Forelimb muscle (tissue), 1 donor: ENCODE measurements around the gene WNT6. TPM values are rescaled to one million over a fixed set of nuclear protein-coding genes. Genes with fewer than 3 reads are reported as not detected.
"Not testable (repeated sequence)": the region's sequence is repeated elsewhere in the genome, so short reads cannot be mapped to it uniquely, and the experiment has no call there.

ENCODE experiments used
- DNase-seq: peaks from one replicate; pipeline ENCODE4 v3.0.0-alpha.2; 2013; ENCODE audit warnings: low read depth
- polyA plus RNA-seq: library from polyadenylated mRNA; unstranded; fragments of 120-200 nt; gene quantifications from one replicate; pipeline ENCODE4 v1.2.1, GENCODE V29; 2013; ENCODE audit not compliant: insufficient read length

The WNT6 gene
- polyA plus RNA-seq, 1 donor = 0.19 TPM

DNA sequence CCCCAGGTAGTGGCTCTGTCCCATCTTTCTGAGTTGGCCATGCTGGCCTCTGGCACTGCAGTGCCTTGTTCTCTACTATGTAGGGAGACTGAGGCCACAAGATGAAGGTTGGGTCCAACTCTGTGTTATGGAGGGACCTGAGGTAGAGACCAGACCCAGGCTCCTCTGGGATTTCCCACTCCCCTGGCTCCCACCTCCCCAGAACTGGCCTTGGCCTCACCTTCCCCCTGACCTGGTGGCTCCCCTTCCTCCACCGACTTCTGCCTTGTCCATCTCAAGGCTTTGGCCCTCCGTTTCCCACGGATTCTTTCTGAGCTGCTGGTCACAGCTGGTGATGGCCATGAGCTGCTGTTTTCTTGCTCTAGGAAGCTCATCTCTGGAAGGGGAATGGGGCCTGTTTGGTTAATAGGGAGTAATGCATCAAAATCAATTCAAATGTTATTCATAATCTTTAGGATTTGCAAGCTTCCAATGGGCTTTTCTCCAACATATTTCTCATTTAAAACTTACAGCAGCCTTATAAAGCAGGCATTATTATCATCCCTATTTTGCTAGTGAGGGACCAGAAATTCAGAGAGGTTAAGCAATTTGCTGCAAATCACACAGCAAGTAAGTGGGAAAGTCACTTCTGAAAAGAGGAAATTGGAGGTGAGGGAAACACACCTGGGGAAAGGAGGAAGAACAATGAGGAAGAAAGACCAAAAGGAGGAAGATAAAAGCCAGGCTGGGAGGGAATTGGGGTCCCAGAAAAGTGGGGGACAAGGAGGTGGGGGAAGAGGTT is 28.9 kb upstream of the WNT6 start:
- DNase-seq = no peak

DNA sequence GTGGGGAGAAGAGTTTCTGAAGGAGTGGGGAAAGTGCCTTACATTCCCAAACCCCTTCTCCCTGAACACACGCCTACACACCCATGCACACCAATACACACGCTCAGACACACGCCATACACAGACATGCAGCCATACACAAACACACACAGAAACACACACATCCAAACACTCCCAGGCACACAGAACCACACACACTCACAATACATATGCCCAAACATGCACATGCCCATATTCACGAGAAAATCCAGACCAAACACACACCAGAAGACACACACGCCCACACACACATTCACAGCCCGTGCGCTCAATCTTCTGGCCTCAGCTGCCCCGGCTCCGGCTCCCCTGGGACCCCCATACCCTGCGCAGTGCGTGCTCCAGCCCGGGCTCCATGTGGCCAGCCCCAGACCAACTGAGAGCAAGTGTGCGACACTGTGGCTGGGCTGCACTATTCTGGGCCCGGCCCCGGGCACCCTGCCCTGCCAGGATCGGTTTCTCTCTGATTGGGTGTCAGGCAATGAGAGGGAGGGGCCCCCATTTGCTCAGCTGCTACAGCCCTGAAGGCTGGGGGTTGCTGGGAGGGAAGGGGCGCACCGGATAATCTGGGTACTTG is 28.1 kb upstream of the WNT6 start, which contains the start of gene PRKAG3:
PRKAG3 (minus strand) TSS at position 426 of the 613 bp plus-strand sequence.
- no peak for DNase-seq

DNA sequence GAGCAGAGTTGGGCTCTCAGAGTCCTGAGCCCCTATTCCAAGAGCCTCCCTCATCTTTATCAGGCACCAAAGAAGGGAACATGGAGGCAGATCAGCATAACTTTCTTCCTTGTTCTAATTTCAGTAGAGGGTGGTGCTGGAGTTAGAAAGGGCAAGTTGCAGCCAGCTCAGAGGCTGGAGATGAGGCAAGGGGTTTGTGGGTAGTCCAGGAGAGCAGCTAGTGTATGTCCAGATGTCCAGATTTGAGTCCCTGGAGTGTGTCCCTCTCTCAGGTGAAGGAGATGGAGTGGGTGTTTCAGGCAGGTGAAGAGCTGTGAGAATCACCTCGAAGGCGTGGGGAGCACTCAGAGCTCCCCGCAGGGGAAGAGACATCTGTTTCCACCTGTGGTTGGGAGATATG is 27.5 kb upstream of the WNT6 start:
- DNase-seq = no peak

DNA sequence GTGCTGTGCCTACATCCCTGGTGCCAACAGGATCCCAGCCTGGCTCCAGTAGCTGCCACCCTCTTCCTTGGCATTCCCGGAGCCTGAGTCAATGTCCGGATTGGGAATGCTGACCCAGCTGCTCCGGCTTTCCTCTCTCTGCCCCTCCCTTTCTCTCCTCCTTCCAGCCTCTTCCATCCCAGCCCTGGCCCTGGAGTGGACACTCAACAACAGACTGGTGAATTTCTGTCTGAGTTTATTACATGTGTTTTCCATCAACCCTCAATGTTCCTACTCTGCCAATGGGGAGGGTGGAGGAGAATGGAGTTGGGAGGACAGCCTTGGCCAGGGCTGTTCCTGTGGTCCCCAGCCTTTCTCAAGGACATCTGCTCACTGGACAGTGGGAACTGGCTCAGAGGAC is 27.1 kb upstream of the WNT6 start:
- no peak for DNase-seq

DNA sequence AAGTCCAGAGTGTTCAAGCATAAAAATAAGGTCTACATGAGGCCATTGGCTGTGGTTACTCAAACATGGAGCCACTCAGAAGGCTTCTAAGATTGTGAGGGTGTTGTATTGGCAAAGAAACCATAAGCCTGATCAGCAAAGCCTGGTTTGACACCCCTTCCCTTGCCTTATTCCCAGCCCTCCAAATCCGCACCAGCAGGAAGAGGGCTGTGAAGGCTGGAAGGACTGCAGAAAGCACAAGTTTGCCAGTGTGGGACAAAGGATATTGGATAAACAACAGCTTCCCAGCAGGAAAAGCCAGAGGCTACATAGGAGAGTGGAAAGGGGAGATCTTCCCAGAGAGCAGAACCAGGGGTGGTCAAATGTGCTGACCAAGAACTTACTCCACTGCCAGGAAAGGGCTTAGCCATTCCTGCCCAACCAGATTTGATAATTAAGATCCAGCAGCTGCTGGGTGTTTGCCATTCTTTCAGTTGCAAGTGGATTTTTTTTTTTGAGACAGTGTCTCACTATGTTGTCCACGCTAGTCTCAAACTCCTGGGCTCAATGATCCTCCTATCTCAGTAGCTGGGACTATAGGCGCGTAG is 26.5 kb upstream of the WNT6 start:
- DNase-seq = no peak

DNA sequence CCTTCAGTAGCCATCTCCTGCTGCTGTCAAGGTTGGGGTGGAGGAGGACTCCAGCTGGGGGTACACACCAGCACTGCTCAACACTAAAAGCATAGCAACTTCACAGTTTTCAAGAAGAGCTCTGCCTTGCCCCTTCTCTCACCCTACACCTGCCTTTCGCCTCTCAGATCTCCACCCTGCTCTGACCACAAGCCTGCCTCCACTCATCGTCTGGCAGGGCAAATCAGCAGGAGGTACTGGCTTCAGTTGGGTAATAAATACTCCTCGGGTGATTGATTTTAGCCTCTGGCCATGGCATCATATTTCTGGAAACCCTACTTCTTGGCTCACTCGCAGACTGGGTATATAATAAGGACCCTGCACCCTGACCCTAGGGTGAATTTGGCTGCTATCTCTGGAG is 24.9 kb upstream of the WNT6 start:
- no peak for DNase-seq

DNA sequence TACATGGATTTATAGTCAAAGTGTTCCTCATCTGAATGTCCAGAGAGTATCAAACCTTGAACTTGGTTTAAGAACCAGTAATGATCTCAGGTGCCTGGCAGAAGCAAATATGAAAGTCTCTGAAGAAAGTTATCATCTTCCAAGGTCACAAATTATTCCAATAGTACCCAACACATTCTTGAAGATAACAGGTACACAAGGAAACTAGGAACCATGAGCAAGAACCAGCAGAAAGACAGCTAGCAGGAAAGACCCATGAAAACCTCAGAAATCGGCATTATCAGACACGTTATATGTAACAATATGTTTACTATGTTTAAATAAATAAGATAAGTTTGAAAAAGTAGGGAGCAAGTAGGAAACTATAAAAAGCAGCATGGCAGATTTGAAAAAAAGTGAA is 22.1 kb upstream of the WNT6 start:
- no peak for DNase-seq

DNA sequence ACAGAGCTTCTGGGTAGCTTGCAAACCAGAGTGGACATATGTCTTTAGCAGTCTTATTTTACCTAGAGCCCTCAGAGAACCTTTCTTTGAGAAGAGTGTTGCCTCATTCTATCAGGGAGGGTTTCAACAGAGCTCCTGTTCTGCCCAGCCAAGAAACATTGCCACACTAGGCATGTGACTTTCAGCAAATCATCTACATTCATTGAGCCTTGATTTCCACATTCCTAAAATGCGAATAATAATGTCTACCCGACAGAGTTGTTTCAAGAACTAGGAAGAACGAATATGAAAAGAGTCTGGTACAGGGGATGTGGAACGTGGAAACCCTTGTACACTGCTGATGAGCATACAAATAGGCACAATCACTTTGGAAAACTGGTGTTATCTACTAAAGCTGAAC is 20.2 kb upstream of the WNT6 start:
- DNase-seq = no peak

DNA sequence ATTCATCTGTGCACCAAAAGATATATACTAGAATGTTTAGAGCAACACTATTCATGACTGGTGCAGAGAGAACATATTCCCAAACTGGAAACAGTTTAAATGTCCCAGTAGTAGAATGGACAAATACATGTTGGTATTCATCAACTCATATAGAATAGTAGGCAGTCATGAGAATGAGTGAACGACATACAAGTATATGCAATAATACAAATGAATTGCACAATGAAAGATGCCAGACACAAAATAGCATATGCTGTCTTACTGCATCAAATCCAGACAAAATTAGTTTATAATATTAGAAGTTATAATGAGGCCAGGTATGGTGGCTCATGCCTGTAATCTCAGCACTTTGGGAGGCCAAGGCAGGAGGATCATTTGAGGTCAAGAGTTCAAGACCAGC is 19.7 kb upstream of the WNT6 start:
- no peak for DNase-seq

DNA sequence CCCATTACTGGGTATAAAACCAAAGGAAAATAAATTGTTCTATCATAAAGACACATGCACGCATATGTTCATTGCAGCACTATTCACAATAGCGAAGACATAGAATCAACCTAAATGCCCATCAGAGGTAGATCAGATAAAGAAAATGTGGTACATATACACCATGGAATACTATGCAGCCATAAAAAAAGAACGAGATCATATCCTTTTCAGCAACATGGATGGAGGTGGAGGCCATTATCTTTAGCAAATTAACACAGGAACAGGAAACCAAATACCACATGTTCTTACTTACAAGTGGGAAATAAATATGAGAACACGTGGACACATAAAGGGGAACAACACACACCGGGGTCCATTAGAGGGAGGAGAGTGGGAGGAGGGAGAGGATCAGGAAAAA is 15.3 kb upstream of the WNT6 start:
- not testable (repeated sequence) for DNase-seq

DNA sequence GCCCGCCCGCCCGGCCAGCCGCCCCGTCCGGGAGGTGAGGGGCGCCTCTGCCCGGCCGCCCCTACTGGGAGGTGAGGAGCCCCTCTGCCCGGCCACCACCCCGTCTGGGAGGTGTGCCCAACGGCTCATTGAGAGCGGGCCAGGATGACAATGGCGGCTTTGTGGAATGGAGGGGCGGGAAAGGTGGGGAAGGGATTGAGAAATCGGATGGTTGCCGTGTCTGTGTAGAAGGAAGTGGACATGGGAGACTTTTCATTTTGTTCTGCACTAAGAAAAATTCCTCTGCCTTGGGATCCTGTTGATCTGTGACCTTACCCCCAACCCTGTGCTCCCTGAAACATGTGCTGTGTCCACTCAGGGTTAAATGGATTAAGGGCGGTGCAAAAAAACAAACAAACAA is 12.6 kb upstream of the WNT6 start:
- DNase-seq = not testable (repeated sequence)

DNA sequence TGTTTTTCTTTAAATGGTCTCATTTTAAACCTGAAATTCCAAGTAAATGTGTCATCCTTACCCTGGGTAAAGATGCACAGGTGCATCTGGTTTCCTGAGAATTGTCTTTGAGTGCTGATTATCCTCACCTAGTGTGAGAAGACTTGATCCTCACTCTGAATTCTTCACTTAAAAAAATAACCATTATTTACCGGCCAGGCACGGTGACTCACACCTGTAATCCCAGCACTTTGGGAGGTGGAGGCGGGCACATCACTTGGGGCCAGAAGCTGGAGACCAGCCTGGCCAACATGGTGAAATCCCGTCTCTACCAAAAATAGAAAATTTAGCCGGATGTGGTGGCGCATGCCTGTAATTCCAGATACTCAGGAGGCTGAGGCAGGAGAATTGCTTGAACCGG is 9.9 kb upstream of the WNT6 start:
- DNase-seq = no peak

DNA sequence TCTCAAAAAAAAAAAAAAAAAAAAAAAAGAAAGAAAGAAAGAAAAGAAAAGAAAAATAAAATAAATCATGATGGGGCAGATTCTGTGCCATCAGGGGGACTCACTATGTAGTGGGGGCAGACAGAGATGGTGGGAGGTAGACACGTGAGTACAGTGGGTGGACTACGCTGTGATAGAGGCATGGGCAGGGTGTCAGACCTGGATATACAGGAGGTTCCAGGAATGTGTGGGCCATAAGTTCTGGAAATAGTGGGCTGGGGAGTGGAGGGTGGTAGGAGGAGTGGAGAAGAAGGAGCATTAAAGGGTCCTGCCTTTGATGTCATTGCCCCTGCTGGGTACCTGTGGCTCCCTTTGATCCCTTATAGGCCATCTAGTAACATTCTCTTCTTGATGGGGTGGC is 8.8 kb upstream of the WNT6 start:
- DNase-seq = no peak

DNA sequence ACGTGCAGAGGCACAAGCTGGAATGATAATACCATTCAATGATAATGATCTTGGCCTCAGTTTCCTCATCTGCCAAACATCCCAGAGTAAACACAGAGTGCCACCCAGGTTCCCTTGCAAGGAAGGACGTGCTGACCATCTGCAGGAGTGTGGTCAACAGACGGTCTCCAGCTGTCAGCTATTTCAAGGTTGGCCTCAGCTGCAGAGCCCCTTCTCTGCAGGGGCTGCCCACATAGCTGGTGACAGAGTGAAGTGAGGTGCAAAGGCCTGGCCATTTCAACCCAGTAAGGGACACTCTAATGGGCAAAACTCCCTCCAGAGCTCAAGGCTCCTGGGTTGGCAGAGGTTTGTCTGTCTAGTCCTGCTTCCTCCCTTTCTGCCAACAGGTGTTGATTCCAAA is 8.3 kb upstream of the WNT6 start:
- DNase-seq = no peak

DNA sequence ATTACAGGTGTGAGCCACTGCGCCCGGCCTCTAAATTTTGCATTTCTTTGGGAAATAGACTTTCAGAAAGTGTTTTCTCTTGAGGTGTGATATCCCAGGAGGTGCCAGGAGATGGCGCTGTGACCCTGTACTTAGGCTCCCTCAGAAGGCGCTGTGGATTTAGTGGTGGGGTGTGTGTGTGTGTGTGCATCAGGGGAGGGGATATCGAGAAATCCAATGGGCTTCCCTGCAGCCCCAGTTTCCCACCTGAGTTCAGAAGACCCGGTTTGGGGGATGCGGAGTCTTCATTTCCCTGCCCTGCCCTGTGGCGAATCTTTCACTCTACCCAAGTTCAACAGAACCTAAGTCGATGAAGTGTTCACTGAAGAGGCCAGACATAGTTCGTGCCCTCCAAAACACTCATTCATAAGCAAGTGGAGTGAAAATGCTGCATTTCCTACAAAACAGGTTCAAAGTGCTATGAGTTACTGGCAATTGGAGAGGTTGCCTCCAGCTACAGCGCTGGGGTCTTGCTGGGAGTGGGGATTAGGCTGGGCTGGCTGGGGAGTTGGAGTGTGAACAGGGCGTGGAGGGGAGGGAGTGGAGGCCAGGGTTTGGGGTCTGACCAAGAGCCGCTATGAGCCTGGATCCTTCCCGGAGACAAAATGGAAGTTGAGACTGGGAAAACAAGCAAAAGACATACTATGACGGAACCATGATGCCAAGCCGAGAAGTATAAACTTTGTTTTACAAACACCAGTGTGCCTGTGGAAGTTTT is 6.5 kb upstream of the WNT6 start:
- DNase-seq = no peak

DNA sequence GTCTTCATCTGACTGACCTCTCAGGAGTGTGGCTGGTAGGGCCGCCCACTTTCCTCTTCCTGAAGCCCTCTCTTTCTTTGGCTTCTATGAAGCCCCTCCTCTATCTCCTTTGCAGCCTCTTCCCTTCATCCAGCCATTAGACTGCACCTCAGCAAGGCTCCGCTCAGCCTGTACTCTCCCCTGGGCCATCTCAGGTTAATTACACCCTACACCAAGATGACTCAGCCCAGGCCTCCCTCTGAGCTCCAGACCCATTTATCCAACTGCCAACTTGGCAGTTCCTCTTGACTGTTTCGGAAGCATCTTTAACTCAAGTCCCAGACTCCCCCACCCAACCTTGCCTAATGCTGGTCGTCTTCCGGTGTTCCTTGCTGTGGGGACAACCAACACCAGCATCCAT is 5.8 kb upstream of the WNT6 start:
- DNase-seq = no peak

DNA sequence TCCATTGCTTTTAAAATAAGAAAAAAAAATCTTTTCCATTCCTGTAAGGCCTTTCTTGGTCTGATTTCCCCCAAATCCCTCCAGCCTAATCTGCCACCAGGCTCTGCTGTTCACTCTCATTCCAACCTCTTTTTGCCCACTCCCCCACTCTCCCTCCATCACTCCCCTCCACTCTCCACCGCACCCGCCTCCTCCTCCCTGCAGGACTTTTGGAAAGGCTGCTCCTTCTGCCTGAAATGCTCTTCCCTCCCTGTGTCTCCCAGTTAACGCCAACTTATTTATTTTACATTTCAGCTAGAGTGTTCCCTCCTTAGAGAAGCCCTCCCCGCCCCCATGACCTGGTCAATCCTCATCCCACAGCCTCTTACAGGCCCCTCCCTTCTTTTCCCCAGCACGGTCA is 4.7 kb upstream of the WNT6 start:
- no peak for DNase-seq

DNA sequence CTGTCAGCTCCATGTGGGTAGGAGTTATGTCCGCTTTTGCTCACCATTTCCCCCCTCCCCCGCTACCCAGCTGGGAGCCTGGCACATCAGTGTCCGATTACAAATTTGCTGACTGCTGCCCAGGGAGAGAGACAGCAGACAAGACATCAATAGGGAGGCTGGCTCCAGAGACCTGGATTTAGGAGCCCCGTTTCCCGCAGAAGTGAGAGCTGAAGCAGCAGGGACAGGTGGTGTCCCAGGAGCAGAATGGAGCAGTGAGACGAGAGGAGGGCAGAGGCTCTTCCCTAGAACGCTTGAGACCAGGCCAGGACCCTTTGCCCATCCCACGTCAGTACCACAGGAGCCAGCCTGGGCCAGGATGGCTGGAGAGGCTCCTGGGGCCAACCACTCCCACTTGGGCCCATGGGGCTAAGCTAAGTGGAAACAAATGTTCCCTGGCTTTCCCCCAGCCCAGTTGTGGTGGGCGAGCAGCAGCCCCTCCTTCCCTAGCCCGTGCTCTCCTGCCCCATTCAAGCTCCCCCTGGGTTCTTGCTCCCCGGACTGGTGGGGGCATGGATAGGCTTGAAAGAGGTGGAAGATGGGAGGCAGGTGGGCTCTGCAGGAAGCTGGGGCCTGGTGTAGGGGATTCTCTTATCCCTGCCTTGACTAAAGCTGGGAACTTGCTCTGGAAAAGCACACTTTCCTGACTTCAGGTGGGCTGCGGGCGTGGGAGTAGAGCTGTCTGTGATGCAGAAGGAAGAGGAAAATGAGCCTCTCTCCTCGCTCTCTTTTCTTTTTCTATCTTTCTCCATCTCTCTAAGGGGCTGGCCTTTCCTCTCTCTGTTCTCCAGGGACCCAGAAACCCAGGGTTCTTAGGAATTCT is 4.1 kb upstream of the WNT6 start:
- no peak for DNase-seq

DNA sequence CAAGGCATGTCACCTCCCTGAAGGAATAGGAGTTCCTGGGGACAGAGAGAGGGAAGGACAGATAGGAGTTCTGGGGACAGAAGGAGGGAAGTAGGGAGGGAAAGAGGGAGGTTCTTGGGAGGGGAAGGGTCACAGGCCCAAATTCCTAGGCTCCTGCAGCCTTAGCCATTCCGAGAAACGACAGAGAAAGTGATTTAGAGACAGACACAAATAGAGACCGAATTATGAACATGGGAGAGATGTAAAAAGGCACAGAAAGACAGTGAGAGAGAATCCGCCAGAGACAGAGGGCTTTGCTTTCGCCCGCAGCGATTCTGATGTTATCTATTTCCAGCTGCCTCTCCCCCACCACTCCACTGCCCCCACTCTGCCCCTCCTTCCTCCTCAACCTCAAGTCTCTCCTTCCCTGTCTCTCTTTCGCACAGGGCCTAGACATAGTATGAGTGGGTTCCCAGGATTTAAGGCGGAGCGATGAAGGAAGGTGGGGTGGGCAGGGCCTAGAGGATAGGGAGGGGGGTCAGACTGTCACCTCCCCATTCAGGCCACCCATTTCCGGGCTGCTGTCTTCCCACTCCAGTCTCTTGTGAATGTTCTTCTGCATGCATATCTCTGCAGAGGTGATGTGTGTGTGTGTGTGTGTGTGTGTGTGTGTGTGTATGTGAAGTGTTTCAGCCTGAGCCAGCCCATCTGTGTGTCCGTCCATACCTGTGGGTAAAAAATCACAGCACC is 3.3 kb upstream of the WNT6 start:
- DNase-seq = no peak

DNA sequence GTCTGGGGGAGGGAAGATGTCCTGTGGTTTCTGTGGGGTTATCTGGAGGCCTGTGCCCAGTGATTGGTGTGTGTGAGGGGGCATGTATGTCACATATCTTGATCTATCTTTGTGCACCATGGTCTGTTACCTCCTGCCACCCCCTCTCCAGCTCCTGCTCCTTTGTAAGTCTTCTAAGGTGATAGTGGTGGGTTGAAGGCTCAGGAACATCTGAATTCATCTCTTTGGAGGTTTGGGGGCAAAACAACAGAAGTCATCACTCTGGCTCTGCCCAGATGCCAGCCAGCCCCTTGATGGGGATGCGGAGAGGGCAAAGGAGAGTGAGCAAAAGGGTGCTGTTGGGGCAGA is 2.7 kb upstream of the WNT6 start:
- no peak for DNase-seq
